ENCODE measurements around the gene ARL15.

The ARL15 gene

DNA sequence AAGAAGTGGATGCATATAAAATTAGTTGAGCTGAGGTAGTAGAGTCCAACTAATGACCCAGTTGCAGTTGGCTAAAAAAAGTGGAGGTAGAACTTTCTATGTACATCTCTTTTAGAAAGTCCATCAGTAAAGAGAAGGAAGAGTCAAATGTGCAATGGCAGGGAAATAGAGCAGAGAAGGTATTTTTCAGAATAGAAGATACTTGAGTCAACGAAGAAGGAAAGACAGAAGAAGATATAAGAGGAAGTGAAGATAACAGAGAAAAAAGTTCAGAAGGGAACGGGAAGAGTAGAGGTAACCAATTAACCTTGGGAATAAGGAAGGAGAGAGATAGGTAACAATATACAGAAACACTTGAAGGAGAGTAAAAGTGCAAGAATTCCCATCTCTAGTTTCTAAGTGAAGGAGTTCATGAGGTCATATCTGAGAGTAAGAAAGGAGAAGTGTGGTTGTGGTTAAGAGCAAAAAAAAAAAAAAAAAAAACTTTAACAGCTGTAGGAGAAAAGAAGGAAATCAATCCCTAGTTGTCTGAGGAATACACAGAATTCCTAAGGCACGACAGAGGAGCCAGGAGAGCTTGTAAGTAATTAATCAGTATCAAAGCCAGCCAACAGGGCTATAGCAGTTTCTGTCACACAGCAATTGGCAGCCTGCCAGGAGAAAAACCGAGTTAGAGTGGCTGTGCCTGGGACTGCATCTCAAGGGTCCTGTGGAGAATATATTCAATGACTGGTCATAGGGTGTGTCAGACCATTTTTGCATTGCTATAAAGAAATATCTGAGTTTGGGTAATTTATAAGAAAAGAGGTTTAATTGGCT lies 61.0 kb downstream of the ARL15 start:
- DNase-seq (ENCODE audit: low read depth), result peak; percentile 11
- H3K4me3 ChIP-seq (ENCODE audit: low read depth, low read length), result no peak overlapping the region
- TF ChIP-seq, protein P1, sequence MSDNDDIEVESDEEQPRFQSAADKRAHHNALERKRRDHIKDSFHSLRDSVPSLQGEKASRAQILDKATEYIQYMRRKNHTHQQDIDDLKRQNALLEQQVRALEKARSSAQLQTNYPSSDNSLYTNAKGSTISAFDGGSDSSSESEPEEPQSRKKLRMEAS (IDR thresholded peaks at IDR 0.05; ENCODE audit: low read depth, low read length), result no peak
- TF ChIP-seq CTCF (IDR thresholded peaks at IDR 0.05; ENCODE audit: low read depth, low read length), result no peak
- no peak for TF ChIP-seq POLR2A (IDR thresholded peaks at IDR 0.05; ENCODE audit: extremely low read depth, insufficient read length)
- no peak for TF ChIP-seq MYC (IDR thresholded peaks at IDR 0.05; ENCODE audit: low read depth, low read length)

GRCh38 chr5:54247226-54247625 lies 63.1 kb downstream of the ARL15 start:
- DNase-seq (ENCODE audit: low read depth), result no peak
- TF ChIP-seq MYC (IDR thresholded peaks at IDR 0.05; ENCODE audit: low read depth, low read length) (no peak), CTCF (IDR thresholded peaks at IDR 0.05; ENCODE audit: low read depth, low read length) (no peak), POLR2A (IDR thresholded peaks at IDR 0.05; ENCODE audit: extremely low read depth, insufficient read length) (no peak)
- TF ChIP-seq, protein P1 (IDR thresholded peaks at IDR 0.05; ENCODE audit: low read depth, low read length), result no peak
- no peak overlapping the region for H3K4me3 ChIP-seq (ENCODE audit: low read depth, low read length)

- H3K4me3 ChIP-seq (ENCODE audit: low read depth, low read length), result no peak overlapping the region
- TF ChIP-seq, protein P1 (IDR thresholded peaks at IDR 0.05; ENCODE audit: low read depth, low read length), result no peak
- TF ChIP-seq MYC (IDR thresholded peaks at IDR 0.05; ENCODE audit: low read depth, low read length) (no peak), CTCF (IDR thresholded peaks at IDR 0.05; ENCODE audit: low read depth, low read length) (peak; percentile 60), POLR2A (IDR thresholded peaks at IDR 0.05; ENCODE audit: extremely low read depth, insufficient read length) (no peak)
- peak; percentile 48 for DNase-seq (ENCODE audit: low read depth)
Observed at GRCh38 chr5:54243483-54244080, 66.8 kb downstream of the ARL15 start.

DNA sequence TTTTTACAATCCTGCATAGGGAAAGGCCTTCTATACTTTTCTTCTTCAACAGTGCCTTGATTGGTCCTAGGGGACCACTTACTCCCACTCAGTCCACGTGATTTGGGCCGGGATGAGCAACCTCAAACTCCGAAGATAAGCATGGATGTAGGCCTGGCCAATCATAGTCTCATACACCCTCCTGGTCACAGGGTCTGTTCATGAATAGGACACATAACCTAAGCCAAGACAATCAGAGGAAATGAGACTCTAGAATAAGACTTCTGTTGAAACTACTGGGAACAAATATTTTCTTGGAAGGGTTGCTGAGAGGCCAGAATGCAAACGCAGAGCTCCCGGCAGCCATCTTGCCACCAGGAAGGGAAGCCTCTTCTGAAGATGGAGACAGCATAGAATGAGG lies 68.1 kb downstream of the ARL15 start:
- no peak overlapping the region for H3K4me3 ChIP-seq (ENCODE audit: low read depth, low read length)
- TF ChIP-seq CTCF (IDR thresholded peaks at IDR 0.05; ENCODE audit: low read depth, low read length) (no peak), POLR2A (IDR thresholded peaks at IDR 0.05; ENCODE audit: extremely low read depth, insufficient read length) (no peak), MYC (IDR thresholded peaks at IDR 0.05; ENCODE audit: low read depth, low read length) (no peak)
- TF ChIP-seq, protein P1 (IDR thresholded peaks at IDR 0.05; ENCODE audit: low read depth, low read length), result no peak
- no peak for DNase-seq (ENCODE audit: low read depth)

DNA sequence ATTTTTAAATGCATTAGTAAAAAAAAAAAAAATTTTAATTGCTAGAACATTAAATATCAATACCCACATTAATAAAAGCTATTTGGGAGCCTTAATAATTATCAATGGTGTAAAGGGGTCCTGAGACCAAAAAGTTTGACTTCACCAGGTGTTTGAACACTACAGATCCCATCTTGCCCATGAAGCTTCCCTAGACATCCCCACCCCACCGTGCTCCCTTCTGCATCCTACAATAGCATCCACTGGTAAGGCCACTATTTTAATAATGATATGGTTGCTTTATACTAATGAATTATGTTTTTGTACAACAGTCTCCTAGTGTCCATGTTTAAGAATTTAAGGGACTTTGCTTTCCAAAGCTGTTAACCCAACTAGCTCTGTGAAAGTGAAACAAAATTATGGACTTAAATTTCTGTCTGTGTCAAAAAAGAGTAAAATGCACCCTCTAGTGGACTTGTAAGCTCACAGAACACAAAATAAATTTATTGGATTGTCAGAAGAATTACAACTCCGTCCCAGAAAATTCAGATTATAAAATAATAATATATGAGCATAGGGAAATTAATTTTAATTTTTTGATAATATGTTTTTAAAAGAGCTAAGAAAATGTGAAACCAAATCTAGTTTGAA lies 76.0 kb downstream of the ARL15 start:
- TF ChIP-seq CTCF (IDR thresholded peaks at IDR 0.05; ENCODE audit: low read depth, low read length) (peak; percentile 35), POLR2A (IDR thresholded peaks at IDR 0.05; ENCODE audit: extremely low read depth, insufficient read length) (no peak)
- peak; percentile 43 for DNase-seq (ENCODE audit: low read depth)
- no peak overlapping the region for H3K4me3 ChIP-seq (ENCODE audit: low read depth, low read length)
